HL-60/S4 treated with retinoic acid at 250 ng/mL for 4 days and 3 days (cell line): ENCODE measurements around the gene CFAP54.
"Not testable (repeated sequence)": the region's sequence is repeated elsewhere in the genome, so short reads cannot be mapped to it uniquely, and the experiment has no call there.

Experiments
- in situ Hi-C: fragments of 300-500 bp; cut with MboI; formaldehyde crosslinking; loops from 2 replicates; pipeline ENCODE4 v1.7.0; 2022; ENCODE audit warnings: low sequenced_read_pairs

The CFAP54 gene

GRCh38 chr12:96513166-96513565, 23.8 kb downstream of the CFAP54 start:
- in situ Hi-C loops, result loop anchor here (10.0 to 25.0 kb wide), 2 partner anchors 301 to 448 kb away; no protein-coding TSS in a partner anchor

- in situ Hi-C loops, result loop anchor here (10.0 to 25.0 kb wide), 2 partner anchors 301 to 449 kb away; no protein-coding TSS in a partner anchor
Measured at GRCh38 chr12:96513681-96514080, 24.3 kb downstream of the CFAP54 start.

- in situ Hi-C loops, result loop anchor here (10.0 to 25.0 kb wide), 2 partner anchors 302 to 450 kb away; no protein-coding TSS in a partner anchor
Measured at GRCh38 chr12:96514328-96514727, 25.0 kb downstream of the CFAP54 start.

- in situ Hi-C loops, result loop anchor here (10.0 to 25.0 kb wide), 2 partner anchors 304 to 452 kb away; no protein-coding TSS in a partner anchor
Measured at GRCh38 chr12:96516472-96517430, 27.4 kb downstream of the CFAP54 start.

- in situ Hi-C loops, result loop anchor here (25.0 kb wide), 1 partner anchor 308 kb away; no protein-coding TSS in a partner anchor
Measured at GRCh38 chr12:96520767-96521166, 31.4 kb downstream of the CFAP54 start.

GRCh38 chr12:96521895-96522682, 32.7 kb downstream of the CFAP54 start:
- in situ Hi-C loops, result loop anchor here (25.0 kb wide), 1 partner anchor 310 kb away; no protein-coding TSS in a partner anchor

GRCh38 chr12:96522690-96523089, 33.3 kb downstream of the CFAP54 start:
- in situ Hi-C loops, result loop anchor here (25.0 kb wide), 1 partner anchor 310 kb away; no protein-coding TSS in a partner anchor

GRCh38 chr12:96526110-96526509, 36.7 kb downstream of the CFAP54 start:
- in situ Hi-C loops, result no loop called here

- in situ Hi-C loops, result no loop called here
Measured at GRCh38 chr12:96529912-96530311, 40.5 kb downstream of the CFAP54 start.

GRCh38 chr12:96534339-96534738, 45.0 kb downstream of the CFAP54 start:
- in situ Hi-C loops, result no loop called here

- in situ Hi-C loops, result no loop called here
Measured at GRCh38 chr12:96548384-96548783, 59.0 kb downstream of the CFAP54 start.

- in situ Hi-C loops, result no loop called here
Measured at GRCh38 chr12:96549341-96549740, 60.0 kb downstream of the CFAP54 start.

GRCh38 chr12:96570579-96570978, 81.2 kb downstream of the CFAP54 start:
- in situ Hi-C loops, result no loop called here

- in situ Hi-C loops, result no loop called here
Measured at GRCh38 chr12:96571101-96571862, 81.9 kb downstream of the CFAP54 start.

GRCh38 chr12:96578526-96579125, 89.2 kb downstream of the CFAP54 start:
- in situ Hi-C loops, result loop anchor here (25.0 kb wide), 1 partner anchor 1809 kb away; no protein-coding TSS in a partner anchor

GRCh38 chr12:96585977-96586376, 96.6 kb downstream of the CFAP54 start:
- in situ Hi-C loops, result loop anchor here (25.0 kb wide), 1 partner anchor 1801 kb away; no protein-coding TSS in a partner anchor

- in situ Hi-C loops, result loop anchor here (25.0 kb wide), 1 partner anchor 1800 kb away; no protein-coding TSS in a partner anchor
Measured at GRCh38 chr12:96587691-96588090, 98.3 kb downstream of the CFAP54 start.

- in situ Hi-C loops, result loop anchor here (25.0 kb wide), 1 partner anchor 1796 kb away; no protein-coding TSS in a partner anchor
Measured at GRCh38 chr12:96590970-96591369, 101.6 kb downstream of the CFAP54 start.

- in situ Hi-C loops, result not testable (repeated sequence)
Measured at GRCh38 chr12:96604374-96604773, 115.0 kb downstream of the CFAP54 start.

GRCh38 chr12:96605684-96606083, 116.3 kb downstream of the CFAP54 start:
- in situ Hi-C loops, result no loop called here
